Measurements from ENCODE around the gene SHB.

Gene SHB

GRCh38 chr9:38039907-38040682 is 28.9 kb downstream of the SHB start:
- no peak for DNase-seq

GRCh38 chr9:38039090-38039906 is 29.7 kb downstream of the SHB start:
- DNase-seq: no peak

- no peak for DNase-seq
Observed at GRCh38 chr9:38038307-38039089, 30.5 kb downstream of the SHB start.

- no peak for DNase-seq
Observed at GRCh38 chr9:38037981-38038306, 31.1 kb downstream of the SHB start.

DNA sequence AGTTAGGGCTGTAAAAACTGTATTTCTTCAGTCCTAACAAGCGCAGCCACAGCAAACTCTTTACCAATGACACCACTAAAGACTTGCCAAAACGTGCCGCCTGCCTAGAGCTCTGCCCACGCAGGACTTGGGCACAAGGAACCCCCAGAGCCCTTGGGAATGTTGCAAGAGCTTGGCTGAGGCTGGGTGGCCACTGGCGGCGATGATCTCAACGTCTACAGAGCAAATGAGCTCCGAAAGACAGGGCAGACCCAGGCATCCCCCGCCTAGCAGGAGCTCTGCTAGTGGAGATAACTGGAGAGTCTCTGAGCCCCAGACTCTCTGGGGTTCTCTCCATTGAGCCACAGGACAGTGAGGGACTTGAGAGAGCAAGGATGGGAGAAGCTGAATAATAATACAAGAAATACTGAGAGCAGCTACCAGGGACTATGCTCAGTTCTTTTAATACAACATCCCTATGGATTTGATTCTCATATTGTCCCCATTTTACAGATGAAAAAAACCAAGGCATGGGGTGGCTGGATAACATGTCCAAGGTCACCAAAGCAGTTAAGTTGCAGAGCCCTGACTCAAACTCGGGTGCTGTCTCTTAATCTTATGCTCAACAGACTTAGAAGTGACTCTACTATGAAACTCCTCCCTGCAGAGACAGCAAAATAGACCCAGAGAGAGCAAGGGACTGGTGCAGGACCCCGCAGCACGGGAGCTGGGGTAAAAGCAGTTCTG is 32.5 kb downstream of the SHB start:
- DNase-seq: no peak

- no peak for DNase-seq
Observed at GRCh38 chr9:38035873-38036272, 33.2 kb downstream of the SHB start.

DNA sequence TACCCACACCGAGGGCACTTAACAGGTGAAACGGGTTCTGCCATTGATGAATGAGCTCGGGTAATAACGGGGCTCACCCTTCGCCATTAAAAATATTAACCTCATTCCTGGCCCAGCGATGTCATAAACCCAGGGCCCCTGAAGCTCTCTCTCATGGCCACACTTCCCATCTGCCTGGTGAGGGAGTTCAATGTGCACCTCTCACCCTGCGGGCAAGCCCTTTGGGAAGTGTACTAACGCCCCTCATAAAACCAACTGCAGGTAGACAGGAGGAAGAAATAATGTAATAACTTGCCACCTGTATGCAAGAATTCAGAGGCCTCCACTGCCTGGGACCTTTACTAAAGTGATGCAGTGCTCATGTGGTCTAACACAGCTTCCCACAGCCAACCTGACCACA is 35.1 kb downstream of the SHB start:
- DNase-seq: no peak

GRCh38 chr9:38032266-38033110 is 36.5 kb downstream of the SHB start:
- DNase-seq: peak in 1 of 2 experiments; percentile 9

- DNase-seq: no peak
Observed at GRCh38 chr9:38031594-38031993, 37.4 kb downstream of the SHB start.

DNA sequence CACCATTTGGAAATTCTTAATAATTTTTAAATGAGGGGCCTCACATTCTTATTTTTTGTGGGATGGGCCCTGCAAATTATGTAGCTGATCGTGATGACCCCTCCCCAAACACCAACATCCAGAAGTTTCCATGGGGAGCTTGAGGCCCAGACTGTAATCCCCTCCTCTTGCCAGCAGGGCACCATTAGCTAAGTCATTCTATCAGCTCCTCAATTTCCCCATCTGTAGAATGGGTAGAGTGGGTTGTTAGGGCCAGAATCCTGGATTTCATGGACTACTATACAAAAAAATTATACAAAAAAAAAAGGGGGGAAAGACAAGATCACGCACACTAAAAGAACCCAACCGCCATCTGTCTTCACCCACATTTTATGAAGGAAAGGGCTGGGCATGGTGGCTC is 38.4 kb downstream of the SHB start:
- DNase-seq: no peak

DNA sequence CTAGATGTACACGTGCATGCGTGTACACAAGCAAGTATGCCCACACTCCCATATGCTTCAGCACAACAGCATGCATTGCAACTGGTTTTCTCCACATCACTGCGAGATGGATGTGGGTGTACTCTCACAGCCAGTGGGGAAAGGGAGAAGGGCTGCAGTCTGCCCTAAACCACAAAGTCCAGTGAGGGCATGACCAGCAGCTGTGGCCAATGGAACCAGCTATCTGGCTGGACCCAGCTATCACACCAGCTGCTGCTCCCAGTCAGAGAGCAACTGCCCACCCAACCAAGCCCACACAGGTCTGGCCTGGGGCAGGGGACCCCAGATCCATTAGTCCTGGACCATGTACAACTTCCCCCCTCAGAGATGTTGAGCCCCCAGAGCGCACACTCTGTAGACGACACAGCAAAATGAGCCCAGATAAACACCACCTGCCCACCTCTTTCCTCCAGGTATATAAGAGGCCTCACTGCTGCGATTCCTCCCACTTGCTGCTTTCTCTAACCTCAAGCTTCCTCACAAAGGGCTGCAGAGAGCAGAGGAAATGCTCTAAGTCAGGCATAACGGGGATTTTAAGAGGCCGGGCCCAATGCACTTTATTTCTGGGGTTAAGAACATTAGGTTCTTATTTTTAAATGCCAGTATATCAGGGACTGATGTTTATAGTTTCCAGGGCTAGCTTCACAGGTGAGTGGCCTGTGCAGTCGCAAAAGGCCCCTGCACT is 39.0 kb downstream of the SHB start:
- DNase-seq: no peak

DNA sequence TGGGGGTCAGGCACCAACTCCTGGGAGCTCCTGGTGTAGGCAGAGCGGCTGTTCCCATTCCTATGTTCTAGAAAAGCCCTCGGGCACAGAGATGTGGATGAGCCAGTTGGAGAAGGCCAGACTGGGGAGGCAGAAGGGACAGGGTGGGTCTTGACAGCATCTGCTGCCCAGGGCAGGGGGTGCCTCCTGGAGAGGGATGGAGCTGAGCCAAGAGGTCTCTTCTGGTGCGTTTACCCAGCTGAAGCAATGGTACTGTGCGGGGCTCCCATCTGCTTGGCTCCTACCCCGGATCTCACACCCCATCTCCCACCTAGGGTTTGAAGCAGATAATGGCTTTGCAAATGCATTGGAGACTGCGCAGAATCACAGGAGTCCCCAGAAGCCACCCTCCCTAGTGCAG is 41.3 kb downstream of the SHB start:
- no peak for DNase-seq

DNA sequence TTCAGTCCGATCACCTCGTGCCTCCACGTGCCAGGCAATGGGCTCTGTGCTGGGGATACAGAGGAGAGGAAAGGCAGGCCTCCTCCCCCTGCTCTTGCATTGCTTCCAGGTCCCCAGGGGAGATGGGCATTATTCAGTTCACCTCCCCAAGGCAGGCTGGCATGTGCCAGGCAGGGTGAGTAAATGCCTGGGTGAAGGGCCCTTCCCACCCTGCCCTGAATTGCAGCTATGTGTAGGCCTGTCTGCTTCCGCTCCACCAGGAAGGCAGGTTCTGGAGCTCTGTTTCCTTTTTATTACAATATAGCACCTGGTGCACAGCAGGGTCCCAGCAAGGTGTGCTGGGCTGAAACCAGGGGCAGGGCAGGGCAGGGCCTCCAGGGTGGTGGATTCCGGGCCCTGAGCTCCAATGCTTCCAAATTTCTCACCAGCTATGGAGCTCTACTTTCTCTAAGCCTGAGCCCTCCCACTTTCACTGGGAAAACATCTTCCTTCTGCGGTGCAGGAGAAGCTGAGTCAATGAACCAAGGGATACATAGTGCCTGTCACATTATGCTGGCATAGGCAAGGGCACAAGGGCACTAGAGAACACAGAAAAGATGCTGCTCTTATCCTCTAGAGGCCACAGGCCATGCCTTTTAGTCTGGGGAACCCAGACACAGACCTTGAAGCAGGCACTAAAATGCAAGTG is 42.0 kb downstream of the SHB start:
- DNase-seq: no peak

DNA sequence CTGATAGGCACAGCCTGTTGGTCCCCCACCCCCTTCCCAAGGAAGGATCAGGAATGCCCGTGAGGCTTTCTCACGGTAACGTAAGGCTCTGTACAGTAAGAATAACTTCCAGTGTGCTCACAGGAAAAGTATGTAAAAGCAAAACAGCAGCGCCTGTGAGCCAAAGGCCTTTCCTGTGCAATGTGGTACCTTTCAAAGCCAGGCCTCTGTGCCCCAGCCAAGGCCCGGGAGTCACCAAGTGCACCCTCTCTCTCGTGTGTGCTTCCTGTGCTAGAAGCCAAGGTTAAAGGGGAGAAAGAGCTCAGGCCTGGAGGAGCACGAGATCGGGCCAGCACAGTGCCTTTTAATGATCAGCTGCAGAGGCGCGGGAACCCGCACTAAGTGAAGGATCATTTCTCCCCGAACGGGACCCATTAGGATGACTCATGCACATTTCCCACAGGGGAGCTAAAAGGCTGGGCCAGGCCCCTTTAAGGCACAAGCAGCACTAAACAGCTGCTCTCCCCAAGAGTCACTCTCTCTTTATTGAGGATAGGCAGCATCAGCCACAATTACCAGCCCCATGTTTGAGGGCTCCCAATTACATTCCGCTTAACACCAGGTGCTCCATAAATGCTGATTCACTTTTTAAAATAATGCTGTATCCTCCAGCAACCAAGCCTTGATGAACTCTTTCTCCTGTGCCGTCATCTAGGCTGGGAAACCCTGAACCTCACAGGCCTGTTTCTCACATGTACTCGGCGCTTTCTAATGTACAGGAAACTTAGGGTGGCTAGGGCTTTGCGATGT is 42.8 kb downstream of the SHB start:
- no peak for DNase-seq

DNA sequence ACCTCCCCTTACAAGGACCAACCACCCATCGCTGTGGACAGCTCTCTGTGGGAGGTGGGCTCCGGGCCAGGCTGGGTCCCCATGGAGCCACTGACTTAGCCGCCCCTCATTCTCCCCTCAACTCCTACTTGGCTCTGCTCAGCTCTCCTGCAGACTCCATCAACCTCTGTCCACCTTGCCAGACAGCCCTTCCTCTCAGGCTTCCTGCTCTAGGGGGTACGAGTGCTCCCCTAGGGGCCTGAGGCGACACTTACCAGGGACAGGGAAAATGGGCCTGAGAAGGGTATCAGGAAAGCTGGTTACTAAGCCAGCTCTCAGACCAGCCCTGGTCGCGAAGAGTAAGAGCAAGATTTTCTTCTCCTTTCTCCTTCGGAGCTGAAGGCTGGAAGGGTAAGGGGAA is 43.9 kb downstream of the SHB start:
- no peak for DNase-seq

- DNase-seq: peak in 1 of 2 experiments; percentile 47
Observed at GRCh38 chr9:38024036-38024681, 44.9 kb downstream of the SHB start.

DNA sequence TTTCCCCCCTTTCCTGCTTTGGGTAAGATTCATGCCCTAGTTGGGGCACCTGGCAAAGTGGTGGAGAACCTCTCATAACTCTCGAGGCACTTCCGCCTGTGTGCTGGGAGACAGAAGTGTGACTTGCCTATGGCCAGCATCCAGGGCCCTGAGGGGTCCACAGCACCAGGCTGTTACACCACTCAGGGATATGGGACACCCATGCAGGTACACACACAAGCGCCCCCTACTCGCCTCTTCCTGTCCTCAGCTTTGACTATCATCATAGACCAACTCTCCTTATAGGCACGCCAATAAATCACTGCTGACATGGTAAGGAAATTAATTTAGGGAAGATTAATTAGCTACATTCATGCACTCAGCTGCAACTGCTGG is 45.4 kb downstream of the SHB start:
- DNase-seq: no peak

GRCh38 chr9:38022995-38023394 is 46.0 kb downstream of the SHB start:
- DNase-seq: peak; percentile 40 to 82

DNA sequence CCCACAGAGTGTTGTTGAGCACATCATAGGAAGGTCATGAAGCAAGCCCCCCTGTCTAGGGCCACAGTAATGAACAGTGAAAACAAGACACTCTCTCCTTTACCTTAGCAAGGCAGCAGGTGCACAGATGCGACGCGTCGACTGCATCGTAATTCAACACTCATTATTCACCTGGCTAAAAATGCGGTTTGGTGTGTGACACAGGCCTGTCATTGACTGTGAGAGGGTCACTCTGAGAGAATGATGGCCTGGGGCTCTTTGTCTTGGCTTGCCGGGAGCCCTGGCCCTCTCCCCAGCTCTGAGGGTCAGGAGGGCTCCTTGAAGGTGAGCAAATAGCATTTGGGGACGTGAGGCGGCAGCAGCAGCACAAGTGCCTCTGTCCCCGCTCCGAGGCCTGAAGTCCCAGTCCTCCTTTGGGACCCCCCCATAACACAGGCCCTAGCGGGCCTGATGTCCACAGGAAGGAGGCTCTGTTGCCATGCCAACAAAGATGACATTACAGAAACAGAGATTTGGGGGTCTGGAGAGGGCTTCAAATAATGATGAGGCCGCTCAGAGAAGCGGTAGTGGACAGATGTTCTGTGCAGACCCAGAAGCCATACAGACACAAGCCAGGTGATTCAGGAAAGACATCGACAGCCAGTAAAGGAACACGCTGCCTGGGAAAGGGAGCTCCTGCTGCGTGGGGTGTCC is 46.7 kb downstream of the SHB start:
- peak; percentile 9 to 66 for DNase-seq

All from NCI-H526 (cell line).